ENCODE data around the gene FADS2. TPM values are rescaled to one million over a fixed set of nuclear protein-coding genes. Genes with fewer than 3 reads are reported as not detected.
A peak's percentile ranks its signal among the peaks of the same experiment; 100 is the strongest.

Gene FADS2
- total RNA-seq, 4 donors from 2014 or later, result 17.6 to 40.0 (median 33.4) TPM

DNA sequence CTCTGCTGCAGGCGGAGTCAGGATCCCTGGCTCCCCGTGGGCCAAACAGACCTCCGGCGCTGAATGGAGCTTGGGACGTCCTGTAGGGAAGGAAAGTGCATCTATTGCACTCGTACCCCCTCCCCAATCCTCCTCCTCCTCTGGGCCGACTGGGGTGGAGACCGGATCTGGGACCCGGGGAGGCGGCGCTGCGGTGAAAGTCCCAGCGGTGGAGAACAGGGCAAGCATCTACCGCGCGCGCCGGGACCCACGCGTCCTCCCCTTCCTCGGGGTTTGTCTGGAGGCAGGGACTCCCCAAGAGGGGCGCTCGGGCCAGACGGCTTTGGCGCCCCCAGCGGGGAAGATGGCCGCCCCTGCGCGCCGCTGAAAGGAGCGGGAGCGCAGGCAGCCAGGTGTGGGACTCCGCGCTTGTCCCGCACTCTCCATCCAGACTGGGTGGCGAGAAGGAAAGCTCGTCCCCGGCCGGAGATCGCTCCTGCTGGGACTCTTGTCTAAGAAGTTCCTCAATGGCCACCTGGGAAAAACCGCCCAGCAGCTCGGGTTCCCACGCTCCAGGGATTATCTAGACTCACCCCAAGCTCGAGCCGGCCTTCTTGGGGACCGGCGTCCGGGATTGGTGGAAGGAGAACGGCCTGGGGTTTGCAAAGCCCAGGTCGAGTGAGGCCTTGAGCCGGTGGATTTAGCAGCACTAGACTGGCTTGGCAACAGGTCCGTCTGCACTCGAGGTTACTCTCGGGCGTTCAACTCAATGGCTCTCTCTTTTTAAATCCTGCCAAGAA lies 718 bp downstream of the FADS2 start:
- WGBS, 2 donors (ENCODE audit: low coverage in 1 of 2), result 0% methylated on average over 5 to 11 of the region's 55 CpGs

GRCh38 chr11:61829806-61830205 lies 1.7 kb downstream of the FADS2 start:
- Histone ChIP-seq H3K4me3 (peak overlapping the region in 1 of 2 donors; percentile 75), H3K27me3 (no peaks in the 10 kb centered on the region), H3K36me3 (no peaks in the 10 kb centered on the region), H3K27ac (peak overlapping the region; percentile 79 to 93 (median 84)), H3K9me3 (no peaks in the 10 kb centered on the region), H3K4me1 (peaks cover 3 to 78% (median 28%) of the 10 kb centered on the region in 3 donors)
- WGBS, 2 donors (ENCODE audit: low coverage in 1 of 2), result 60 to 62% methylated on average over 3 to 4 of the region's 4 CpGs
- ATAC-seq, result no peak
- TF ChIP-seq CTCF (IDR thresholded peaks at IDR 0.05), result no peak
- no peak for TF ChIP-seq EP300 (IDR thresholded peaks at IDR 0.05)
- no peak for TF ChIP-seq POLR2AphosphoS5 (IDR thresholded peaks at IDR 0.05)
- no peak for TF ChIP-seq POLR2A (IDR thresholded peaks at IDR 0.05)

More for the DNA sequence above, 718 bp downstream of the FADS2 start:
- H3K4me3 ChIP-seq, result peak overlapping the region; percentile 42 to 75
- ATAC-seq, result peak; percentile 20
- H3K27me3 ChIP-seq, result no peaks in the 10 kb centered on the region
- peaks cover 3 to 68% (median 24%) of the 10 kb centered on the region in 3 donors for H3K4me1 ChIP-seq
- no peaks in the 10 kb centered on the region for H3K36me3 ChIP-seq
- TF ChIP-seq CTCF (IDR thresholded peaks at IDR 0.05), result peak in 2 of 4 experiments; percentile 39 to 59
- TF ChIP-seq POLR2A (IDR thresholded peaks at IDR 0.05), result peak; percentile 10 to 28
- no peak for TF ChIP-seq POLR2AphosphoS5 (IDR thresholded peaks at IDR 0.05)
- H3K9me3 ChIP-seq, result no peaks in the 10 kb centered on the region
- H3K27ac ChIP-seq, result peak overlapping the region; percentile 79 to 93 (median 84)

DNA sequence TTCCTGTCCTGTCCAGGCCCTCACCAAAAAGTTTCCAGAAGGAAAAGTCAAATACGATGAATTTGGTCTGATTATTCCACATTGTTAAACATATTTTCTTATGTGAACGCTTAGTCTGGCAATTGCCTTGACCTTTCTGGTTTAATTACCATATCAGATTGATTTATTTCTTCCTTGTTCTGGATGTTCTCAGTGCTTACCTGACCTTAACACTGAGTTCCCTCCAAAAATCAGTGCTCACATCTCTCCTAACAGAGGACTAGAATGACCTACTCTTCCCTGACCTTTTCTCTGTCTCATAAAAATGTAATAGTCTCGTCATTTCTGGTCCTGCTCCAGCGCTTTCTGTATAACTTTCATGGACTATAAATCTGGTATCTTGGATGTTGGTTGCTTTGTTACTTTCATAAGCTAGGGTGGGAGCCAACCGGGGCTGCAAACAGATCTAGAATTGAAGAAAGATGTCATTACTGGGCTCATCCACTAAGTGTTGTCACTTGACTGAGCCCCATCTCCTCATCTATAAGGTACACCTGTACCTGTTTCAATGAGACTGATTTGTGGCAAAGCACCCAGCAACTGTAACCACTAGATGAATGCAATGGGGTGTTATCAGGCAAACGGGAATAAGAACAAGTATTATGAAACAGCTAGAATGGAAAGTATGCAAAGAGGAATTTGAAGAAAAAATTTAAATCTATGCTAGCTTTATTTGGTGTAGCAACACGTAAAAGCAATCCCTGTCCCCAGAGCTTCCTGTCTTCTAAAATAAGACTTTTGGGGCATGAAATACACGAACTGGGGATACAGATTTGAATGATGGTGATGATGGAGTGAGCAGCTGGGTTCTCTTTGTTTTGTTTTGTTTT lies 2.4 kb downstream of the FADS2 start:
- no peaks in the 10 kb centered on the region for H3K27me3 ChIP-seq
- TF ChIP-seq POLR2AphosphoS5 (IDR thresholded peaks at IDR 0.05), result peak; percentile 91
- no peak for TF ChIP-seq CTCF (IDR thresholded peaks at IDR 0.05)
- WGBS, 2 donors (ENCODE audit: low coverage in 1 of 2), result 16 to 17% methylated on average over 8 of the region's 8 CpGs
- ATAC-seq, result no peak
- H3K4me3 ChIP-seq, result peak overlapping the region in 1 of 2 donors; percentile 75
- H3K27ac ChIP-seq, result peak overlapping the region; percentile 79 to 93 (median 84)
- H3K36me3 ChIP-seq, result no peaks in the 10 kb centered on the region
- no peaks in the 10 kb centered on the region for H3K9me3 ChIP-seq
- H3K4me1 ChIP-seq, result peaks cover 3 to 84% (median 32%) of the 10 kb centered on the region in 3 donors

DNA sequence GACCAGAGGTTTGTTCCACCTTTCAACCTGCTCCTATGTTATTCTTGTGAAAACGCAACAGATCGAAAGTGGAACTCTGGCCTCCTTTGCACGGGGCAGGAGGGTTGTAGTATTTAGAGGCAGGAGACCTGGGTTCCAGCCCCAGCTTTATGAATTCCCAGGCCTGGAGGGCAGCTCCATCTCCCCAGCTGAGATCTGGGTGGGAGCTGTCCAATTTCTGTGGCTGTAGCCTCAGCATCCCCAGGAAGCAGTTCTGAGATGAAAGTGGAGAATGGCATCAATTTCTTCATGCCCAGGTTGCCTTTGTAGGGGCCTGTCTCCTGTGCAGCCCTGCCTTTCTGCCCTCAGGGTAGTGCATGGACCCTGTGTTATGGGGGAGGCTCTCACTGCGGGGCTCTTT lies 4.1 kb downstream of the FADS2 start:
- no peaks in the 10 kb centered on the region for H3K9me3 ChIP-seq
- TF ChIP-seq POLR2AphosphoS5 (IDR thresholded peaks at IDR 0.05) (no peak), POLR2A (IDR thresholded peaks at IDR 0.05) (no peak), EP300 (IDR thresholded peaks at IDR 0.05) (no peak), CTCF (IDR thresholded peaks at IDR 0.05) (no peak)
- no peaks in the 10 kb centered on the region for H3K27me3 ChIP-seq
- H3K4me3 ChIP-seq, result no peak overlapping the region
- H3K4me1 ChIP-seq, result peaks cover 3 to 84% (median 32%) of the 10 kb centered on the region in 3 donors
- ATAC-seq, result no peak
- no peaks in the 10 kb centered on the region for H3K36me3 ChIP-seq
- peak overlapping the region in 3 of 4 donors; percentile 79 to 93 (median 85) for H3K27ac ChIP-seq
- 83% methylated on average over 1 of the region's 4 CpGs; no CpG with 5 or more reads in 1 of the 2 donors for WGBS, 2 donors (ENCODE audit: low coverage in 1 of 2)
